IMR-90 (cell line): ENCODE data around the gene TGOLN2. TPM values are rescaled to one million over a fixed set of nuclear protein-coding genes. Genes with fewer than 3 reads are reported as not detected.

ENCODE experiments used
- ATAC-seq: fragments of 200-7000 bp; cut with Tn5 transposase; 2 replicates; pipeline ENCODE4 v1.9.1; 2020; ENCODE audit warnings: low read depth, mild to moderate bottlenecking, moderate library complexity
- BruUV-seq: library from RNA; stranded (reverse); fragments of 400-500 nt; replicated peaks from 2 replicates; lab custom pipeline; 2021; lab: Mats Ljungman, UMichigan
- CTCF ChIA-PET: fragments of 300-600 bp; formaldehyde crosslinking; extraction: SDS; loops from one replicate; lab custom pipeline; 2021; ENCODE audit warnings: antibody characterized with exemption; lab: Yijun Ruan, JAX
- POLR2A ChIA-PET: fragments of 300-600 bp; sonication (Branson Sonifier 250); formaldehyde crosslinking; loops from one replicate; lab custom pipeline; 2022; ENCODE audit warnings: antibody characterized with exemption; ENCODE audit not compliant: unreplicated experiment; lab: Charles Lee
- DNase-seq: peaks from one replicate; pipeline ENCODE4 v3.0.0; 2013
- H2AFZ ChIP-seq: replicated peaks from 2 replicates; pipeline ENCODE3; 2013; ENCODE audit warnings: low read length, mild to moderate bottlenecking; ENCODE audit not compliant: poor library complexity
- H2AK5ac ChIP-seq: 2 replicates; pipeline ENCODE4 v1.6.1; 2013; ENCODE audit warnings: low read depth, low read length, inconsistent platforms
- H2AK9ac ChIP-seq: replicated peaks from 2 replicates; pipeline ENCODE3; 2013; ENCODE audit warnings: mild to moderate bottlenecking, low read depth, low read length, moderate library complexity; ENCODE audit not compliant: poor library complexity
- H2BK120ac ChIP-seq: 2 replicates; pipeline ENCODE4 v1.6.1; 2013; ENCODE audit warnings: low read depth, low read length, inconsistent platforms
- H2BK15ac ChIP-seq: 3 replicates; pipeline ENCODE4 v1.6.1; 2013; ENCODE audit warnings: low read depth, low read length, inconsistent platforms
- H2BK20ac ChIP-seq: 2 replicates; pipeline ENCODE4 v1.6.1; 2013; ENCODE audit warnings: low read depth, mild to moderate bottlenecking, inconsistent platforms, low read length, moderate library complexity
- H2BK5ac ChIP-seq: 2 replicates; pipeline ENCODE4 v1.6.1; 2013; ENCODE audit warnings: mild to moderate bottlenecking, low read depth, low read length, inconsistent platforms; ENCODE audit not compliant: poor library complexity, severe bottlenecking
- H3K14ac ChIP-seq: replicated peaks from 2 replicates; pipeline ENCODE4 v1.6.1; 2013; ENCODE audit warnings: low read depth, low read length, inconsistent platforms
- H3K18ac ChIP-seq: 2 replicates; pipeline ENCODE4 v1.6.1; 2013; ENCODE audit warnings: low read depth, low read length, control low read depth
- H3K23ac ChIP-seq: 2 replicates; pipeline ENCODE4 v1.6.1; 2013; ENCODE audit warnings: low read depth, low read length, inconsistent platforms
- H3K27ac ChIP-seq: 2 replicates; pipeline ENCODE4 v1.5.1; 2013; ENCODE audit warnings: mild to moderate bottlenecking, control low read depth, low read length; ENCODE audit not compliant: insufficient read depth
- H3K27me3 ChIP-seq: 2 replicates; pipeline ENCODE4 v1.6.1; 2013; ENCODE audit warnings: low read length; ENCODE audit not compliant: control insufficient read depth, insufficient read depth
- H3K36me3 ChIP-seq: 2 replicates; pipeline ENCODE4 v1.6.1; 2013; ENCODE audit warnings: low read length, mixed read lengths; ENCODE audit not compliant: control insufficient read depth, insufficient read depth
- H3K4ac ChIP-seq: 2 replicates; pipeline ENCODE4 v1.6.1; 2013; ENCODE audit warnings: low read depth, low read length, inconsistent platforms
- H3K4me1 ChIP-seq: 2 replicates; pipeline ENCODE4 v1.6.1; 2013; ENCODE audit warnings: low read length, mixed read lengths; ENCODE audit not compliant: control insufficient read depth, insufficient read depth
- H3K4me2 ChIP-seq: 2 replicates; pipeline ENCODE4 v1.6.1; 2013; ENCODE audit warnings: low read depth, mild to moderate bottlenecking, control low read depth, low read length, moderate library complexity
- H3K4me3 ChIP-seq: 2 replicates; pipeline ENCODE4 v1.5.1; 2013; ENCODE audit warnings: low read depth, mild to moderate bottlenecking, control low read depth, low read length, moderate library complexity; ENCODE audit not compliant: insufficient read depth
- H3K56ac ChIP-seq: 2 replicates; pipeline ENCODE4 v1.6.1; 2013; ENCODE audit warnings: low read length, inconsistent platforms; ENCODE audit not compliant: insufficient read depth; ENCODE audit errors: extremely low read depth
- H3K79me1 ChIP-seq, 2 experiments: 2 replicates each; pipeline ENCODE4 v1.6.1; 2013; ENCODE audit warnings: low read length in 2 of 2, inconsistent platforms in 1 of 2, low read depth in 1 of 2
- H3K9ac ChIP-seq: 2 replicates; pipeline ENCODE4 v1.6.1; 2013; ENCODE audit warnings: low read depth, low read length, control low read depth
- H3K9me1 ChIP-seq: 2 replicates; pipeline ENCODE4 v1.6.1; 2013; ENCODE audit warnings: low read length, inconsistent platforms; ENCODE audit not compliant: insufficient read depth
- H3K9me3 ChIP-seq: 2 replicates; pipeline ENCODE4 v1.6.1; 2013; ENCODE audit warnings: low read length; ENCODE audit not compliant: control insufficient read depth, insufficient read depth
- H4K20me1 ChIP-seq: 2 replicates; pipeline ENCODE4 v1.6.1; 2013; ENCODE audit warnings: low read length, inconsistent platforms; ENCODE audit not compliant: insufficient read depth
- H4K5ac ChIP-seq: 2 replicates; pipeline ENCODE4 v1.6.1; 2013; ENCODE audit warnings: mild to moderate bottlenecking, low read depth, low read length, control low read depth
- H4K8ac ChIP-seq, 2 experiments: 2 replicates each; pipeline ENCODE4 v1.6.1; 2013; ENCODE audit warnings: low read depth in 2 of 2, low read length in 2 of 2, control low read depth in 1 of 2, inconsistent platforms in 1 of 2
- H4K91ac ChIP-seq: 2 replicates; pipeline ENCODE4 v1.6.1; 2013; ENCODE audit warnings: low read depth, low read length, inconsistent platforms; ENCODE audit not compliant: insufficient read depth
- BHLHE40 ChIP-seq: fragments of 150-350 bp; IDR thresholded peaks from 2 replicates; pipeline ENCODE4 v1.6.1; 2016; ENCODE audit warnings: mild to moderate bottlenecking, low read depth, low read length
- CHD1 ChIP-seq: IDR thresholded peaks from 2 replicates; pipeline ENCODE4 v1.6.1; 2012; ENCODE audit warnings: low read depth, low read length, improper control_type of control experiment
- FOS ChIP-seq: fragments of 150-350 bp; IDR thresholded peaks from 2 replicates; pipeline ENCODE4 v1.6.1; 2016; ENCODE audit warnings: low read depth, low read length
- MAZ ChIP-seq: IDR thresholded peaks from 2 replicates; pipeline ENCODE4 v1.6.1; 2012; ENCODE audit warnings: low read depth, mild to moderate bottlenecking, low read length, improper control_type of control experiment, moderate library complexity, borderline replicate concordance
- NFE2L2 ChIP-seq: fragments of 150-350 bp; IDR thresholded peaks from 2 replicates; pipeline ENCODE4 v1.6.1; 2016; ENCODE audit warnings: low read depth, mild to moderate bottlenecking, low read length
- POLR2A ChIP-seq: IDR thresholded peaks from 2 replicates; pipeline ENCODE4 v1.6.1; 2012; ENCODE audit warnings: mild to moderate bottlenecking, low read depth, low read length
- RAD21 ChIP-seq: IDR thresholded peaks from 2 replicates; pipeline ENCODE4 v1.6.1; 2012; ENCODE audit warnings: low read length, improper control_type of control experiment
- RCOR1 ChIP-seq: IDR thresholded peaks from 2 replicates; pipeline ENCODE4 v1.6.1; 2012; ENCODE audit warnings: mild to moderate bottlenecking, low read length, improper control_type of control experiment; ENCODE audit not compliant: insufficient replicate concordance
- WGBS, 2 experiments: methylation state at CpG; one replicate each; pipeline versions ENCODE4 v1.1.5 to v1.1.7; 2013; ENCODE audit warnings: missing lambda C conversion rate in 2 of 2; ENCODE audit not compliant: insufficient read length in 1 of 2; ENCODE audit errors: extremely low coverage in 2 of 2; 5-methylcytosine and 5-hydroxymethylcytosine counted together
- dilution Hi-C: fragments of 300-500 bp; cut with HindIII; formaldehyde crosslinking; loops from one replicate; pipeline ENCODE4 v1.14.3; 2018; ENCODE audit warnings: low sequenced_read_pairs; ENCODE audit not compliant: unreplicated experiment
- in situ Hi-C: fragments of 300-500 bp; cut with MboI; formaldehyde crosslinking; loops from 3 replicates; pipeline ENCODE4 v1.14.3; 2019; ENCODE audit warnings: low sequenced_read_pairs, inconsistent platforms, mixed read lengths
- intact Hi-C: fragments of 100-400 bp; cut with micrococcal nuclease; formaldehyde crosslinking; loops from 2 replicates; pipeline ENCODE4 v1.10.0; 2022
- polyA plus RNA-seq, 3 experiments: library from polyadenylated mRNA; depleted of rRNA; stranded (reverse); fragments of >200 nt; gene quantifications; 2 replicates each; pipeline ENCODE4 v1.2.3, GENCODE V29; 2012; ENCODE audit warnings: low replicate concordance in 1 of 3
- total RNA-seq: library from RNA; depleted of rRNA; stranded (reverse); fragments of >200 nt; gene quantifications from 2 replicates; pipeline ENCODE4 v1.2.3, GENCODE V29; 2012
- TF ChIP-seq, protein P1 (sequence below): conservative IDR thresholded peaks from 2 replicates; pipeline ENCODE4 v1.5.1; 2012; ENCODE audit warnings: mild to moderate bottlenecking, low read depth, low read length, improper control_type of control experiment
- TF ChIP-seq, protein P2 (sequence below): fragments of 150-350 bp; IDR thresholded peaks from 2 replicates; pipeline ENCODE4 v1.6.1; 2017; ENCODE audit warnings: mild to moderate bottlenecking, antibody characterized with exemption, low read length, low read depth

Gene TGOLN2
- total and polyA plus RNA-seq, 2 of the 4 experiments (the other 2 are of a cell fraction), result 57.7 to 92.3 TPM

GRCh38 chr2:85319796-85320195 is 8.0 kb downstream of the TGOLN2 start:
- Histone ChIP-seq H3K36me3 (peaks cover 59% of the 10 kb centered on the region), H4K5ac (no peak overlapping the region), H2BK120ac (no peak overlapping the region), H3K27me3 (no peaks in the 10 kb centered on the region), H3K9me1 (peaks cover 23% of the 10 kb centered on the region), H4K8ac (no peak overlapping the region), H3K4me1 (peaks cover 9% of the 10 kb centered on the region), H4K91ac (no peak overlapping the region), H2AK9ac (no peak overlapping the region), H3K4me2 (no peak overlapping the region), H2AFZ (no peak overlapping the region), H2BK5ac (peak overlapping the region; percentile 17), H3K56ac (no peak overlapping the region), H3K14ac (no peak overlapping the region), H3K18ac (no peak overlapping the region), H3K79me1 (peaks cover 33 to 82% of the 10 kb centered on the region in 2 experiments), H2BK20ac (no peak overlapping the region), H3K23ac (0 out of 2 replicates have a peak overlapping the region, but pooled peaks have one; percentile 51), H3K27ac (no peak overlapping the region), H3K9me3 (no peaks in the 10 kb centered on the region), H4K20me1 (peaks cover 48% of the 10 kb centered on the region), H2AK5ac (no peak overlapping the region), H3K4me3 (no peak overlapping the region), H2BK15ac (no peak overlapping the region), H3K9ac (no peak overlapping the region), H3K4ac (no peak overlapping the region)
- dilution Hi-C loops, result no loop called here
- TF ChIP-seq, protein P1, sequence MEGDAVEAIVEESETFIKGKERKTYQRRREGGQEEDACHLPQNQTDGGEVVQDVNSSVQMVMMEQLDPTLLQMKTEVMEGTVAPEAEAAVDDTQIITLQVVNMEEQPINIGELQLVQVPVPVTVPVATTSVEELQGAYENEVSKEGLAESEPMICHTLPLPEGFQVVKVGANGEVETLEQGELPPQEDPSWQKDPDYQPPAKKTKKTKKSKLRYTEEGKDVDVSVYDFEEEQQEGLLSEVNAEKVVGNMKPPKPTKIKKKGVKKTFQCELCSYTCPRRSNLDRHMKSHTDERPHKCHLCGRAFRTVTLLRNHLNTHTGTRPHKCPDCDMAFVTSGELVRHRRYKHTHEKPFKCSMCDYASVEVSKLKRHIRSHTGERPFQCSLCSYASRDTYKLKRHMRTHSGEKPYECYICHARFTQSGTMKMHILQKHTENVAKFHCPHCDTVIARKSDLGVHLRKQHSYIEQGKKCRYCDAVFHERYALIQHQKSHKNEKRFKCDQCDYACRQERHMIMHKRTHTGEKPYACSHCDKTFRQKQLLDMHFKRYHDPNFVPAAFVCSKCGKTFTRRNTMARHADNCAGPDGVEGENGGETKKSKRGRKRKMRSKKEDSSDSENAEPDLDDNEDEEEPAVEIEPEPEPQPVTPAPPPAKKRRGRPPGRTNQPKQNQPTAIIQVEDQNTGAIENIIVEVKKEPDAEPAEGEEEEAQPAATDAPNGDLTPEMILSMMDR, result no peak
- TF ChIP-seq, protein P2, sequence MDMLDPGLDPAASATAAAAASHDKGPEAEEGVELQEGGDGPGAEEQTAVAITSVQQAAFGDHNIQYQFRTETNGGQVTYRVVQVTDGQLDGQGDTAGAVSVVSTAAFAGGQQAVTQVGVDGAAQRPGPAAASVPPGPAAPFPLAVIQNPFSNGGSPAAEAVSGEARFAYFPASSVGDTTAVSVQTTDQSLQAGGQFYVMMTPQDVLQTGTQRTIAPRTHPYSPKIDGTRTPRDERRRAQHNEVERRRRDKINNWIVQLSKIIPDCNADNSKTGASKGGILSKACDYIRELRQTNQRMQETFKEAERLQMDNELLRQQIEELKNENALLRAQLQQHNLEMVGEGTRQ, result no peak
- no peak for TF ChIP-seq RCOR1
- TF ChIP-seq FOS, result no peak
- TF ChIP-seq BHLHE40, result no peak
- TF ChIP-seq NFE2L2, result no peak
- TF ChIP-seq MAZ, result no peak
- TF ChIP-seq CHD1, result no peak
- TF ChIP-seq RAD21, result no peak
- TF ChIP-seq POLR2A, result no peak
- ChIA-PET POLR2A (no interaction called here), CTCF (interaction anchor here (1.4 kb wide), 1 partner anchor 19 kb away, joined by 4 read pairs; no protein-coding TSS in a partner anchor)
- ATAC-seq (no peak), DNase-seq (no peak)
- in situ Hi-C loops, result no loop called here
- WGBS, 2 experiments, result 100% methylated on average over 1 of the region's 4 CpGs; no CpG with 5 or more reads in 1 of the 2 experiments
- no TSS peak for BruUV-seq
- intact Hi-C loops, result no loop called here
